Stimulated activated naive CD8-positive, alpha-beta T cell treated with anti-CD3 and anti-CD28 coated beads, Interleukin-15, Interleukin-2, amounts not matched to agents 100 ng/mL and 50 ng/mL, for 24 hours (primary cell): ENCODE measurements around the gene ISOC2.
A peak's percentile ranks its signal among the peaks of the same experiment; 100 is the strongest.

ENCODE experiments used
- H3K27ac Mint-ChIP-seq: one replicate; pipeline ENCODE4 v1.8.0; 2021; ENCODE audit warnings: mild to moderate bottlenecking, mixed read lengths
- H3K27me3 Mint-ChIP-seq: one replicate; pipeline ENCODE4 v1.8.0; 2021; ENCODE audit warnings: mixed read lengths
- H3K36me3 Mint-ChIP-seq: one replicate; pipeline ENCODE4 v1.8.0; 2021; ENCODE audit warnings: low read depth, mixed read lengths
- H3K4me1 Mint-ChIP-seq: one replicate; pipeline ENCODE4 v1.8.0; 2021; ENCODE audit warnings: low read depth, mixed read lengths
- H3K4me3 Mint-ChIP-seq: one replicate; pipeline ENCODE4 v1.8.0; 2021; ENCODE audit warnings: mild to moderate bottlenecking, mixed read lengths
- H3K9me3 Mint-ChIP-seq: one replicate; pipeline ENCODE4 v1.8.0; 2021; ENCODE audit warnings: mixed read lengths

Gene ISOC2

DNA sequence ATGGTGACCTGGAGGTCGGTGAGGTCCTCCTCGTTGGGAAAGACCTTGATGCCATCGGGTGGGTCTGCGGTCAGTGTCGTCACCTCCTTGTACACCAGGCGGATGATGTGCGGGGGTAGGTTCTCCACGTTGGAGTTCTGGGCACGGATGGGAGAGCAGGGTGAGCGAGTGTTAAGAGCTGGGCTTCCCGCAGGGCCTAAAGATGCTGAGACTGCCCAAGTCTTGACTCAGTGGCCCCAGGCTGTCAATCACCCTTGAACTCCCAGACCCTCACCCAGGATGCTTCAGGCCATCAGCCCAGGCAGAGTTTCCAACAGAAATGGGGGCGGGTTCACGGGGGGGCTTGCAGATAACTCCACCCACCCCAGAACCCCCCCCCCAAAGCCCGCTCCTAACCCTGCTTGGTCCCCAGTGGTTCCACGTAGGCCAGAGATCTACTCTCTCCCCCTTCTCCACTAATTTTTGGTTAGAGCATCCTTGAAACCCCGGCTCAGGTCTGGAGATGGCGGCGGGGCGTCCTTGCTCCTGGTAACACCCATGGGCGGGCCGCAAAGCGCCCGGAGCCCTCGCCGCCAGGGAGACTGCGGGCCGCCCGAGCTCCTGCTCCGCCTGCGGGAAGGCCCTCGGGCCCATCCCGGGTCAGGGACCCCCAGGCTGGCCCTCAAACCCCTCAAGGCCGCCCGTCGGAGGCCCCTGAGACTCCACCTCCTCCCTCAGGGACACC lies 54.5 kb downstream of the ISOC2 start:
- Mint-ChIP-seq H3K27ac (peak overlapping the region; percentile 88), H3K36me3 (peaks cover 42% of the 10 kb centered on the region), H3K4me3 (peak overlapping the region; percentile 96)

DNA sequence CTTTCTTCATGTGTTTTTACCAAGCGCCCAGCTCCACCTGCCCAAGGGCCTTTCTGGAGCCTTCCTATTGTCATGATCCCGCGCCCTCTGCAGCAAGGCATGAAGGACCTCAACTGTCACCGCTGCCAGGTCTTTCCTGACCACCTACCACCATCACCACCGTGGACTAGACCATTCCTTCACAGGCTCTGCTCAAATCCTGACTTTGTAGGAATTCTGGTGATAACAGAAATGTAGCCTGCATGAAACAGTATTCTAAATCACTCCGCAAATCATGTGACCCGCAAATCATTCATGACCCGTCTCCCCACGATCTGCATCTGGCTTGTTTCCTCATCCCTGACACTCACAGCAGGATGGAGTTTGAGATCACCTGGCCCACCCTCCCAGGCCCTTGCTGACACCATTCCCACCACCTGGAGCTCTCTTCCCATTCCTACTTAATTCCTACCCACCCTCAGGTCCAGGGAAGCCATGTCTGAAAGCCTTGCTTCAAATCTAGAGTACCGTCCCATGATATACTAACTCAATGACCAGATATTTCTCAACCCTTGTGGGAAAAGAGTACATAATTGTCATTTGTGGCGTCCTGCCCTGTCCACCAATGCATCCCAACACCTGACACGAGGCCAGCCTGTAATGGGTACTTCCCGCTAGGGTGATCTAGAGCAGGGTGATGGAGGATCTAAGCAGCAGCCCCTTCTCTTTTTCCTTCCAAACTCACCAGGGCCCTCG lies 55.2 kb downstream of the ISOC2 start:
- Mint-ChIP-seq H3K4me3 (peak overlapping the region; percentile 96), H3K36me3 (peaks cover 47% of the 10 kb centered on the region), H3K27ac (peak overlapping the region; percentile 88), H3K9me3 (no peaks in the 10 kb centered on the region), H3K27me3 (no peaks in the 10 kb centered on the region), H3K4me1 (peaks cover 37% of the 10 kb centered on the region)

More for the DNA sequence above, 54.5 kb downstream of the ISOC2 start:
- Mint-ChIP-seq H3K27me3 (no peaks in the 10 kb centered on the region), H3K4me1 (peaks cover 37% of the 10 kb centered on the region), H3K9me3 (no peaks in the 10 kb centered on the region)

DNA sequence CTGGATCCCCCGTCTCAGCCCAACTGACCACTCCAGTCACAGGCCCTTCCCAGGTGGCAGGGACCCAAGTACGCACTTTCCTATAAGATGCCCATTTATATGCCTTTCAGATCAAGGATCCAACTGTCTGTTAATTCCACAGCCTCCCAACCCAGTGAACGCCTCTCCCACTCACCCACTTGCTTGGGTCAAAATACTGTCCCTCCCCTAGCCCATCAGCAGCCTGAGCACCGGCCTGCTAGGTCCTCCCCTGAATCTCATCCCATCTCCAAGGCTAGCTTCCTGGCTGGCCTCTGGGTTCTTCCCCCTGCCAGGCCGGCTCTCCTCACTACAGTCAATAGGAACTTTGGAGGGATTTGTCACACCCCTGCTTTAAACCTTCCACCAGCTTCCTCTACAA lies 55.8 kb downstream of the ISOC2 start:
- Mint-ChIP-seq H3K9me3 (no peaks in the 10 kb centered on the region), H3K36me3 (peaks cover 52% of the 10 kb centered on the region), H3K27ac (peak overlapping the region; percentile 88), H3K4me3 (peak overlapping the region; percentile 96), H3K4me1 (peaks cover 37% of the 10 kb centered on the region), H3K27me3 (no peaks in the 10 kb centered on the region)
